ENCODE results near the gene MS4A6E.
"Not testable (repeated sequence)": the region's sequence is repeated elsewhere in the genome, so short reads cannot be mapped to it uniquely, and the experiment has no call there.

The MS4A6E gene

DNA sequence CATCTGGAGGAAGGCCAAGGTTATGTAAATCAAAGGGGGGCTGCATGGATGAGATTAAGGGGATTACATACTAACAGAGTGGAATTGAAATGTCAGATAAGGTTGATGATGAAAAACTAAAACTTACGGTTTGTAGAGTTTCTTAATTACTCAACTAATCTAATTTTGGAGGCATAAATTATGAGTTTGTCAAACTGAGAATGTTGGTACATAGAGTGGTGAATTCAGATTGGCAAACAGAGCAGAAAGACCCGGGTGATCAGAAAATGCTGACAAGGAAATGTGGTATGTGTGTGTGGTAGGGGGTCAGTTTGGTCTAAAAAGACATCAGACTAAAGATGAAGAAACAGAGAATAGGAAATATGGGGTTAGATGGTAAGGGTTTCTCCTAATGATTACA lies 11.0 kb downstream of the MS4A6E start:
- no peak for DNase-seq

DNA sequence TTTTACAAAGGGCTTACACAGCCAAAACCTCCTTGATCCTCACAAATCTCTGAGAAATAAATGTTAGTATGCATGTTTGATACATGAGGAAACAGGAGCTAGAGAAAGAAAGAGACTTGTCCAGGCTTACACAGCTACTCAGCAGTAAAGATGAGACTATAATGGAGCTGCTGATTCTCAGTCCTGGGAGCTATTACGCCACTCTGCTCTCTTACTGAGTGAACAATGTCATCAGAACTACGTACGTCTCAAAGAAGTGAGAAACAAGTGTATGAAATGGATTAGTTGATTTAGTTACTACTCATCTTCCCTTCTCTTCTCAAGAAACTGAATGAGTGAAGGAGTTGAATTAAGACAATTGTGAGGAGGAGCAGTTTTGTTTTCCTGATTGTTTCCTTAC lies 12.3 kb downstream of the MS4A6E start:
- no peak for DNase-seq

DNA sequence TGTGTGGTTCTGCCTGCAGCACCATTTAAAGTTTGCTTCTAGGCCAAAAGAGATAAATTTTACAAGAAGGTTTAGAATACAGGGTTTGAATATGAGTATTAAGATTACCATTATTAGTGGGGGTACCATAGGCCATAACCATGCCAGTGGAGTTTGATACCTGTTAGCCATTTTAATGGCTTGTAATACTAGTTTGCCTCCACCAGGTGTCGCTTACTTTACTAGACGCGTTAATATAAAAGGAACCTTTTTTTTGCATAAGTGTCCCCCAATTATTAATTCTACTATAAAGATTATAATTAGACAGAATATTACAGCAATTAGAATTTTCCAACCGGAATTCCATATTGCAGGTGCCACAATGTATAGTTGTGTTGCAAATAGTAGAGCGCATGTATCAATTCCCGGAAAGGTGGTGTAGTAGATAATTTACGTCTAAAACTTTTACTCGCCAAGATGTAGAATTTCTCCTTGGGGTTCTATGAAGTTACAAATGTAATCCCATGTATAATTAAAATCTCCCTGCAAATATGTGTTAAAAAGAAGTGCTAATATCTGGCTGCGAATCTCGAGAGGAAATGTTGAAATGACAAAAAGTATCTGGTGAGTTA lies 16.1 kb downstream of the MS4A6E start:
- no peak for DNase-seq

DNA sequence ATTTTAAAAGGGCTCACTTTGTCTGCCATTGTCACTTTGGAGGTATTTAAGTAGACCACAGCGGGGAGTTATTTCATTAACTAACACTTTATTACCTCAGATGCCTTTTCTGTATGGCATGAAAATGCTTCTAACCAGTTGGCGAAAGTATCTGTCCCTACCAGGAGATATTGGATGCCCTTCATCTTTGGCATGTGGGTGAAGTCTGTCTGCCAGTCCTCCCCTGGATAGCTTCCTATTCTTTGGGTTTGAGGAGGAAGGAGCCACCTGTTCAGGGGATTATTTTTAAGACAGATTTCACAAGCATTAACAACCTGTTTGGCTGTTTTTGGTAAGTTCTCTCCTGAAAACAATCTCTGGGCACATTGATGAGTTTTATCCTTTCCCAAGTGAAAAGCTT lies 17.1 kb downstream of the MS4A6E start:
- DNase-seq = no peak

DNA sequence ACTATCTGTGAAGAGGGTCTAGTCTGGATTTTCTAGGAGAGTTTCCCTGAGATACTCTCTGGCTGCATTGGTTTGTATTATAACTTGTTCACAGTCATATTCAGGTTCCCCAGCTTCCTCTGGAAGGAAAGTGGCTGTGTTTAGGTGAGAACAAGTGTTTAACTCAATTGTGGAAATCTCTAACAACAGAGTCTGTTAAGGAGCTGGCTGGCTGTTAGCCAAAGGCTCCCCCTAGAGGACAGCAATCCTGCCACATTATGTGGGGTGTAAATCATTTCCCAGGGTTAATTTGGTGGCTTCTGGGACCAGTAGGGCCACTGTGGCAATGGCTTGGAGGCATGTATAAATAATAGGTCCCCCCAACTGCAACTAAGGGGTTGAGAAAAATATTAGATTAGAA lies 18.4 kb downstream of the MS4A6E start:
- no peak for DNase-seq

DNA sequence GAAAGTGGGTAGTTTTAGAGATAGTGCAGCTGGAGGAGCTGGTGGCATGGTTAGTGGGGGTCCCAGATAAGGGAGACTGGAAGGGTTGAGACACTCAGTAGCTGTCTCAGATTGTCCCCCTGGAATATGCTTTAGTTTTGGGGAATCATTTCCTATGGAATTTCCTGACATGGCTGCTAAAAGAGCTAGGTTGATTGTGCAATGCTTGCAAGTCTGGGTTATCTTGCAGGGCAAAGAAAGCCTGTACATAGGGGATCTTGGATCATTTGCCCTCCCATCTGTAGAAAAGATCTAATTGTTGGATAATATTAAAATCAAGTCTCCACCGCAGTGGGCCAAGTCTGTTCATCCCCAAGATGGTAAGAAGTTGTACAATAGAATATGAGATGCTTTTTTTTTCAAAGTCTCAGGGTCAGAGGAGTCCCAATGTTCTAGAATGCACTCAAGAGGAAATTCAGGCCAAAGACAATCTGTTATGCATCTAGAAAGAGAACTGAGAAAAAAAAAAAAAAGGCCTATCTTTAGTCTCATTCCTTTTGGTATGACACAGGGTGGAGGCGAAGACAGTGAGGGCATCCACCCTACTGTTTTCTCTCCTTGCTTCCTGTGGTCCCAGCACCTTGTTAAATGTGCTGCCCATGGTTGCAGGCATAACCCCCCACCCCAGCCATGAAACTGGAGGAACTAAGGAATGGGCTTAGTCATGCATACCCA lies 20.2 kb downstream of the MS4A6E start:
- DNase-seq = no peak

DNA sequence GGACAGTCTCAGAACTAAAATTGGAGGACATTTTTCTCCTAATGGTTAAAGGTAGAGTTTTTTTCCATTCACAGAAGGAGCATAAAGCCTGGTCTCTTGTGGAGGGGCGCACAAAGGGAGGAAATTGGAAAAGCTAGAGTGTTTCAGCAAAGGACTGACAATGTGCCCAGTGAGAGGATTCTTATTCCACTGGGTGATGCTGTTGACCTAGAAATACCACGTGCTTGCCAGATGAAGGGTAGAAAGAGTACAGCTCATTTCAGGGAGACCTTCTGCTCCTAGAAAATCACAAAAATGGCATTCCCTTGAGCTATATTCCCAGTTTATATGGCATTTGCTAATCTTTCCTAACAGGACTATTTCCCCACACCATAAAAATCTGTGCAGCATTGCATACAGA lies 21.1 kb downstream of the MS4A6E start:
- DNase-seq = no peak

DNA sequence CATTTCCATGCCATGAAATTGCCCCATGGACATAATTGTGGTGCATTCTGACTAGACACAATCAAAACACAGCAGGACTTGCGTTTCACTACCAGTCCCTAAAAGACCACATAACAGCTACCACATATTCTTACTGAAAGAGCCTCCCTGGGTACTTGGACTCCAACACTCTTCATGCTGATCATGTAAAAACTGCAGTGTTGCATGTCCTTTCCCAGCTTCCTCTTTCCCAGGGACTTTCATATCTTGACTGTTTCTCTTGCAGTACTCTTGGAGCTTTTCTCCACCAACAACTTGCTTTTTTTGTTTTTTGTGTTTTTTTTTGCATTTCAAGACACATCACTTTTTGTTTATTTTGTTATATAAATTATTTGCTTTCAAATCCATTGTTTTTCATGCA lies 22.9 kb downstream of the MS4A6E start:
- DNase-seq = no peak

DNA sequence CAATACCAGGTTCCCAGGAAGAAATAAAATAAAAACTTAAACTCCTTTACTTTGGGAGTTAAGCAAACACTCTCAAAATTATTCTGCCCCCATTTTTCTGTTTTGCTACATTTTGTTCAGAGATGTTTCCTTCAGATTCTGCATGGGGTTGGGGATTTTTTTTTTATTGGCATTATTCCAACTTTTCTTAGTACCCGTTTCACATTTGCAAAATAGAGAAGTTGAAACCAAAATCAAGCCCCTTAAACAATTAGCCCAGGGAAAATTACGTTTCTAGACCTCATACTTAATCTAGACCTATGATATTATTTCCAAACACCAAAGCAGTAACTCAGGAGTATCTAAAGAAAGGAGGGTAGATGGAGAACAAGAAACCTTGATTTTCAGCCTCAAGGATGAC lies 30.7 kb downstream of the MS4A6E start:
- DNase-seq = no peak

DNA sequence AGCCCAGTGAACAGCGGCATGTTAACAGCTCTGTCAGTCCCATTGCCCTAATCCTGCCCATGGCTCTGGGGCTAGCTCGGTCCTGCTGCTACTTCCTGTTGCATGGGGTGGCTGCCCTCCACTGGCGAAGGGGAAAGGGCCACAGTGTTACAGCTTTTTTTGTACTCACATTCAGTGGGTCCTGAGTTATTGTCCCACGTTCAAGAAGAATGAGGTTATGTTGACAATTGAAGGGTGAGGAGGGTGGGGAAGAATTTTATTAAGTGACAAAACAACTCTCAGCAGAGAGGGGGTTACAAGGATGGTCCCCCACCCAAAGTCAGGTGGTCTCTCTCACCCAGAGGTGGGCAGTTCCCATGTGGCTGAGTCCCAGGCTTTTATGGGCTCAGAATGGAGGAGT lies 33.6 kb downstream of the MS4A6E start:
- DNase-seq = no peak

DNA sequence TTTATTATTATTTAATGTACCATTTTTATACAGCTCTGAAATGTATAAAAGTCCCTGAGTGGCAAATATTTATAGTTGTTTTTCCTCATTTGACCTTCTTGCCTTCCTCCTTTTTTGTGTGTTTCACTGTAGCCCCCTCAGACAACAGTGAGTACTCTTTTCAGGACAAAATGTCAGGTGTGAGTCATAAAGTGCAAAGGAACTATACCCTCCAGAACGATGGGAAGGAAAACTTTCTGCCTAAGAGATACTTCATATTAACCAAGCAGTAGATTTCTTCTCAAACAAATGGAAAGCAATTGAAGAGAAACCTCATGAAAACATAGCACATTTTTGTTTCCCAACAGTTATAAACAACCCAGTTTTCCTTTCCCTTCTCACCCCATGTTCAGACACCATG lies 35.2 kb downstream of the MS4A6E start:
- DNase-seq = no peak

DNA sequence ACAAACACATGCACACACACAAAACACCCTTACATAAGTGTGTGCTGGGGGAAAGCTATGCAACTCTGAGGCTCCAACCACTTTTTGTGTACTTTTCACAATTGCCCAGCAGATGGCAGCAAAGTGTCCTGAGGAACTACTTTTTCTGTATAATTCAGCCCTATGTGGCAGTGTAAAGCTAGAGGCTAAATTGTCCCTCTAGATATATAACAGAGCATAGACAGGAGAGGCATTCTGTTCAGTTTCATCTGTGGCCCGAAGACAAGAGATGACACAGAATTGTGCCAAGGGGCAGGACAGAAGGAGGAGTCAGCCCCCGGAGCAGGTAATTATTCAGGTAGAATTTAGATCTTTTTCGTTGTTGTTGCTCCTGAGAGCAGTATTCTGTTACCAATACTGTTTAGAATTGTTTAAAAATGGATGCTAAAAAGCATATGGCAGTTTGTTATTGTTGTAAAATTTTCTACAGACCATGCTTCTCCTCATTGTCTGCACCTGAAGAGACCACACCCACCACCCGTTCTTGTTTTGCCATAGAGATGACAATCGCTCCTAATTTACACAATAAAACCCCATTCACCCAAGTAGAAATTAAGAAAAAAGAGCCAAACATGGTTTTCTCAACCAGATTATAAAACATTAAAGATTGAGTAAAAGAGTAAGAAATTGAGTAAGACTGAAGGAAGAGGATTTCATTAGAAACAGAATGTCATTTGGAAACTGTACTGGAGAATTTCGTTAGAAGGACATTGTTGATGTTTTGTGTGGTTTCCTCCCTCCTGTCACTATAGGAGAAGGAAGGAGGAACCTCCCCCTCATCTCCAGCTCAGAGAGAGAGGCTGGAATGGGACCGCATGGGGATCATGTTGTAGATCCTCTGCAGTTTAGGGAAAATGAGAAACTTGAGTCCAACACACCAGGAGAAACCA lies 36.8 kb downstream of the MS4A6E start:
- DNase-seq = peak; percentile 74

DNA sequence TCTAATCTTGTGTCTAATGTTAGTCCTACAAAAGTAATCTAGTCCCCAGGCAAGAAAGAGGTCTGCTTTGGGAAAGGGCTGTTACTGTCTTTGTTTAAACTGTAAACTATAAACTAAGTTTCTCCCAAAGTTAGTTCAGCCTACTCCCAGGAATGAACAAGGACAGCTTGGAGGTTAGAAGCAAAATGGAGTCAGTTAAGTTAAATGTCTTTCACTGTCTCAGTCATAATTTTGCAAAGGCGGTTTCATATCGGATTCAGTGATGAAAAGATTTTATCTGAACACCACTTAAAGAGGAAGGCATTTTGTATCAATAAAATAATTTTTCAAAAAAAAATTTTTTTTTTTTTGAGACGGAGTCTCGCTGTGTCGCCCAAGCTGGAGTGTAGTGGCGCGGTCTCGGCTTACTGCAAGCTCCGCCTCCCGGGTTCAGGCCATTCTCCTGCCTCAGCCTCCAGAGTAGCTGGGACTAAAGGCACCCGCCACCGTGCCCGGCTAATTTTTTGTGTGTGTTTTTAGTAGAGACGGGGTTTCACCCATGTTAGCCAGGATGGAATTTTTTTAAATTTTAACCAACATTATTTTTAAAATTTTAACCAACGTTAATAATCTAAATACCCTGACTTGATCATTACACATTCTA lies 39.3 kb downstream of the MS4A6E start:
- not testable (repeated sequence) for DNase-seq

DNA sequence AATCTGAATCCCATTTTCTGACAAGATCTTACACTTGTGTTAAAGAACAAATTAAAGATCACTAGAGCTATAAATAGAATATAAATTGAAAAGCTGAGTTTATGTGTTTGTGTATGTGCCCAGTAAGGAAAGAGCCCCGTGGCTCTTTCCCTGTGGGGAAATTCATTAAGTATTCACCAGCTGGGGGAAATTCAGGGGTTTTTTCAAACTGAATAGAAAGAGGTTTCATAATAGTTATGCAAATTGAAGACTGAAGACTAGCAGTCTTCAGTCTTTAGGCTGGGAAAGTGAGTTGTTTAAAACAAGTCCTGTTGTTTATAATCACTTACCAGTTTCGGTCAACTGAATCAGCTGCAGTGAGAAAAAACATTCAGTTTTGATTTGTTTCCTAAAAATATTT lies 40.0 kb downstream of the MS4A6E start:
- DNase-seq = no peak

DNA sequence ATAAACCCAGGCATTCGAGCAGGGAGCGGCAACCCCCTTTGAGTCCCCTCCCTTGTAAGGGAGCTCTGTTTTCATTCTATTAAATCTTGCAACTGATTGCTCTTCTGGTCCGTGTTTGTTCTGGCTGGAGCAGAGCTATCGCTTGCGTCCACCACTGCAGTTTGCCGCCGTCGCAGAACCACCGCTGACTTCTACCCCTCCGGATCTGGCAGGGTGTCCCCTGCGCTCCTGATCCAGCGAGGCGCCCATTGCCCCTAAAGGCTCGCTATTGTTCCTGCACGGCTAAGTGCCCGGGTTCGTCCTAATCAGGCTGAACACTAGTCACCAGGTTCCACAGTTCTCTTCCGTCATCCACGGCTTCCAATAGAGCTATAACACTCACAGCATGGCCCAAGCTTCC lies 40.8 kb downstream of the MS4A6E start:
- DNase-seq = no peak

DNA sequence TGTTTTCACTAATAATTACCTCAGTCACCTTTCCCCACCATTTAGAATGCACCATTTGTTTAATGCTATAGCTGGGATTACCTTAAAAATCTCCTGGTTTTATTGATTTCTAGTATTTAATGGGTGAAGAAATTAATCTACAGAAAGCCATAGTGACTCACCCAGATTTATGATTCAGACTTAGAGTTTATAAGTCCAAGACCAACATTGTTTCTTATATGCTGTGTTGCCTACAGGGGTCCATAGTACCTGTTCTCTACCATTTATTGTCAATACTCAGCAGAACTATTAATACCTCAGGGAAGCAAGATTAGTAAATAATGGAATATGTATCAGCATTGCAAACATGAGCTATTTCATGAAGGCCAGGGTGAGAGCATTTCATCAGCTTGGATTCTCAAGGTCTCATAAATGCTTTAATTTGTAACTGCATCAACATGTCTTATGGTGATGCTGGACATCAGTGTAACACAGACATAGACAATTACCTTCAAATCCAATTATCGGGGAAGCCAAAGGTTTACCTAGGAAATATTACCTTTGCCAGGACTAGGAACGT lies 43.3 kb downstream of the MS4A6E start:
- DNase-seq = no peak

DNA sequence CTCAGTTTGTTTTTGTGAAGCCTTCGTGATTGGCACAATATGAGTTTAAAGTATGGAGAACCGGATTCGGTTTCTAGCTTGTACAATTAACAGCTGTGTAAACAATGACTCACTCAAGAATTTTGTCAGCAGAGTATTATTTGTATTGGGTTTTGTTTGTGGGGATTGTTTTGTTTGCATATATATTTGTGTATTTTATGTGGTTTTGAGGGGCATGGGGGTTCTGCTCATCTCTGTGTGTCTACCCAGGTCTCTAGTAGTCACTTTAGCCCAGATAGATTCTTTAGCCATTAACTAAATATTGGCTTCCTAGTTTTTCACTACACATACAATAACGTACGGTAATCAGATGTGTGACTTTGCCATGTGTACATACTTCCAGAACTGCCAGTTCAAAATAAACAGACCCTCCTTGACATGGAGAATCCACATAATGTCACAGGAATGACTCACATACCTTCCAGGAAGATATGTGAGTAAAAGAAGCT lies 43.8 kb downstream of the MS4A6E start:
- peak; percentile 78 for DNase-seq

DNA sequence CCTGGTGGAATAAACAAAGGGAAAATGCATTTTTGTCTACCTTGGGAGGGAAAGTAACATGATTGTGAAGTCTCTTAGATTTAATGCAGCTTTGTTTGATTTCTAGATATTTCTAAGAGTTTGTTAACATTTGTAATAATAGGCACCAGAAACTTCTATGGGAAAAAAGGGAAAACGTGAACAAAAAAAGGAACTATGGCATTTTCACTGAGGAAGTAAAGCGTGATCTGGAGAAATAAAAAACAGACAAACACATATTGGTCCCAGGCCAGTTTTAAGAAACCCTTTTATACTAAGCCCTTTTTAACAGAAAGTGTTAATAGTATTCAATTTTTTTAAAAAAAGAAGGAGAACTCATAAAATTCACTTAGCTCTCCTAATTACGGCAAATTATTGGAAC lies 44.3 kb downstream of the MS4A6E start:
- no peak for DNase-seq

DNA sequence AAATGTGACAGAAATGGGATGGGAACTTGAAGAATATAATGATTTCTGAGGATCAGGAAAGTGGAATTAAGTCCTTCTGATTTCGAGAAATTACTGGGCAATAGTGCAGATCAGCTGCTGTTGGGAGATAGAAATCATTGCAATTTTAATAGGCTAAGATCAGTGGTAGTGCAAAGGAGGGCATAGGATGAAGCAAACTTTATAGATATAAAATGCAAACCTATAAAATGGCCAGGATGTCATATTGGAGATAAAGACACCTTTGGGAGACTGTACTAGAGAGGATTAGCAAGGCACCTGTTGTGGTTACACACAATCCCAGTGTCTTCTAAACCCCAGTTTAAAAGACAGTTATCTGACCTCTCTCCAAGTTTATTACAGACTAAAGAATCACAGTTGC lies 44.8 kb downstream of the MS4A6E start:
- no peak for DNase-seq

DNA sequence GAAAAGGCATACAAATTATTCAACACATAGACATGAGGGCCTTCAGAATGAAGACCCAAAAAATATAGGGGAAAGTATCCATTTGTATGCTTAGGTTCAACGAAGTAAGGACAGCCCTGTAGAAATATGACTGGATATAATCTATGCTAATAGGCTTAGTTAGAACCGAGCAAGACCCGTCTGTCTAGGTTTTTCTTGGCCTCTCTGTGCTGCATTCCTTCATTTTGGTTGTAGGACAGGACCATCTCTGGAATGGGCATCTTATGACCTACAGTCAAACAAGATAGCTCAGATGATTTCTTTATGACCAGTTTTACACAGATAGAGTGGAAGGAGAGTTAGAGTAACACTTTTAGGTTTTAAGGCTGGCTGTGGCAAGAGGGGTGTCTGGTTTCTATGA lies 45.7 kb downstream of the MS4A6E start:
- DNase-seq = no peak

DNA sequence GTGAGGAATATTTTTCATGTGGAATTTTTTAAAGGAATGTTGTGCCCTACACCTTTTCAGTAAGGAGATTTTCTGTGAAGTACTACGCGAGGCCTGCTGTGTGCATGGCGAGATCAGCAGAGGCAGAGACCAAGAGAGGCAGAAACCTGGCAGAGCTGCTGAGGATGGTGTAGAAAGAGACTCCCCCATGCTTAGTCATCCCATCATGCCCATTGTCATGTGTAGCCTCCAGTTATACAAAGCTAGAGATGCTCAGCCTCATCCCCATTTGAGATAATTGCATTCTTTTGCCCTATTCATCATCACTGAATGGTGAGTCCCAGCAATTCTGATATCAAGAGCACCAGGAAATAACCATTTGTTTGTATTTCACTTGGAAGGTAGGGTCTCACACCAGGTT lies 48.3 kb downstream of the MS4A6E start:
- no peak for DNase-seq

DNA sequence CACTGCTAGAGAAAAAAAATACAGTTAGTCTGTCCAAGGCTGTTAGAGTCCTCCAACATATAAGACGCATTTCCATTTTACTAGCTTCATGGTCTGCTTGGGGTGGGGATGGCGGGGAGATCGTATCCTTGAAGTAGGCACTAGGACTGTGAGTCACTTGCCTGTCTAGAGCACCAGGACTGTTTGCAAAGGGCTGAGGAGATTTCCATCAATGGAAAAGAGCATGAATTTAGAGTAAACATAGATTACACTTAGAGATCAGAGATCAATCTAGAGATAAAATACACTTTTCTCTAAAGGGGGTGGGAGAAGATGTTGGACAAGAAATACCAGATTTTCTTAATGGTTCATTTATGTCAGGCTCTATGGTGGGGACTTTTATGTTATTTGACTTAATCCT lies 49.5 kb downstream of the MS4A6E start:
- DNase-seq = no peak

All from NCI-H1092 (cell line).